Liver (tissue), 3 donors: ENCODE measurements around the gene CDKL2.

Experiments used
- ATF3 ChIP-seq: IDR thresholded peaks from 2 replicates; pipeline ENCODE4 v1.6.1; 2016; ENCODE audit warnings: antibody characterized with exemption
- CTCF ChIP-seq: fragments of 150-350 bp; IDR thresholded peaks from 2 replicates; pipeline ENCODE4 v1.5.1; 2017; ENCODE audit warnings: improper control_type of control experiment, low read depth, low read length; ENCODE audit not compliant: missing input control
- EGR1 ChIP-seq, 2 donors: IDR thresholded peaks; 2 replicates each; pipeline ENCODE4 v1.6.1; 2016 to 2018; ENCODE audit warnings: antibody characterized with exemption in 2 of 2, low read depth in 2 of 2
- FOXA1 ChIP-seq: IDR thresholded peaks from 2 replicates; pipeline ENCODE4 v1.6.1; 2016; ENCODE audit warnings: antibody characterized with exemption
- JUND ChIP-seq, 2 donors: IDR thresholded peaks; 2 replicates each; pipeline ENCODE4 v1.6.1; 2016; ENCODE audit warnings: antibody characterized with exemption in 2 of 2
- MAX ChIP-seq: IDR thresholded peaks from 2 replicates; pipeline ENCODE4 v1.6.1; 2016; ENCODE audit warnings: antibody characterized with exemption
- RAD21 ChIP-seq, 2 donors: IDR thresholded peaks; 2 replicates each; pipeline ENCODE4 v1.6.1; 2016; ENCODE audit warnings: antibody characterized with exemption in 2 of 2, mild to moderate bottlenecking in 2 of 2
- REST ChIP-seq: IDR thresholded peaks from 2 replicates; pipeline ENCODE4 v1.6.1; 2016; ENCODE audit warnings: antibody characterized with exemption, mild to moderate bottlenecking
- SP1 ChIP-seq: IDR thresholded peaks from 2 replicates; pipeline ENCODE4 v1.6.1; 2018; ENCODE audit warnings: antibody characterized with exemption, mild to moderate bottlenecking
- TAF1 ChIP-seq: conservative IDR thresholded peaks from 2 replicates; pipeline ENCODE4 v1.6.1; 2016; ENCODE audit warnings: antibody characterized with exemption, mild to moderate bottlenecking
- YY1 ChIP-seq: IDR thresholded peaks from 2 replicates; pipeline ENCODE4 v1.6.1; 2016; ENCODE audit warnings: antibody characterized with exemption, mild to moderate bottlenecking
- ZBTB33 ChIP-seq: IDR thresholded peaks from 2 replicates; pipeline ENCODE4 v1.6.1; 2016; ENCODE audit warnings: antibody characterized with exemption
- donor health status: healthy.
- donor health status: healthy.

GRCh38 chr4:75658876-75659275, 28.5 kb upstream of the CDKL2 start:
- TF ChIP-seq CTCF, result no peak
- no peak for TF ChIP-seq ATF3
- no peak for TF ChIP-seq RAD21 (IDR thresholded peaks at IDR 0.05)
- TF ChIP-seq YY1, result no peak
- TF ChIP-seq TAF1, result no peak
- no peak for TF ChIP-seq REST
- no peak for TF ChIP-seq MAX
- TF ChIP-seq ZBTB33, result no peak
- TF ChIP-seq JUND (IDR thresholded peaks at IDR 0.05), result no peak
- TF ChIP-seq SP1, result no peak
- no peak for TF ChIP-seq EGR1 (IDR thresholded peaks at IDR 0.05; ENCODE audit: low read depth in 2 of 2)
- no peak for TF ChIP-seq FOXA1
